Measurements from ENCODE around the gene B3GAT1.

GRCh38 chr11:134352111-134352510 is 59.9 kb downstream of the B3GAT1 start:
- no peak for TF ChIP-seq GABPA (IDR thresholded peaks at IDR 0.05; ENCODE audit: low read depth)
- TF ChIP-seq CTCF (IDR thresholded peaks at IDR 0.05): no peak
- no peak for TF ChIP-seq TCF12 (IDR thresholded peaks at IDR 0.05)
- no peak for TF ChIP-seq SIN3A (IDR thresholded peaks at IDR 0.05; ENCODE audit: borderline replicate concordance, low read depth, low read length)

All from SK-N-SH (cell line).